ENCODE data around the gene MACO1.

GRCh38 chr1:25522031-25522655, 91.4 kb downstream of the MACO1 start:
- no peak for TF ChIP-seq EZH2 (optimal IDR thresholded peaks at IDR 0.05; ENCODE audit: low read depth, low read length)
- no peak for TF ChIP-seq CTCF (IDR thresholded peaks at IDR 0.05; ENCODE audit: low read length)
- TF ChIP-seq EZH2phosphoT487 (IDR thresholded peaks at IDR 0.05; ENCODE audit: low read length) = no peak

All from MM.1S (cell line).